WTC11 (cell line): ENCODE data around the gene RESP18. TPM values are rescaled to one million over a fixed set of nuclear protein-coding genes. Genes with fewer than 3 reads are reported as not detected.

Source experiments
- ATAC-seq: fragments of 200-7000 bp; cut with Tn5 transposase; 2 replicates; pipeline ENCODE4 v1.10.0; 2021; ENCODE audit warnings: mild to moderate bottlenecking, moderate library complexity
- Bru-seq: library from RNA; stranded (reverse); fragments of 400-500 nt; gene quantifications from one replicate; lab custom pipeline; 2021; lab: Mats Ljungman, UMichigan
- CTCF ChIA-PET: fragments of 300-600 bp; sonication (Branson Sonifier 250); formaldehyde crosslinking; loops from one replicate; lab custom pipeline; 2021; ENCODE audit warnings: antibody characterized with exemption; lab: Charles Lee
- POLR2A ChIA-PET: fragments of 350-600 bp; sonication (Branson Sonifier 250); formaldehyde crosslinking; loops from one replicate; lab custom pipeline; 2021; ENCODE audit warnings: antibody characterized with exemption; lab: Charles Lee
- DNase-seq: peaks from one replicate; pipeline ENCODE4 v3.0.0; 2021; ENCODE audit warnings: low spot score
- H3K27ac Mint-ChIP-seq: 2 replicates; pipeline ENCODE4 v1.8.0; 2021; ENCODE audit warnings: mixed read lengths
- H3K27me3 Mint-ChIP-seq: 2 replicates; pipeline ENCODE4 v1.8.0; 2021; ENCODE audit warnings: low read depth, mild to moderate bottlenecking, moderate library complexity, mixed read lengths
- H3K36me3 Mint-ChIP-seq: 2 replicates; pipeline ENCODE4 v1.8.0; 2021; ENCODE audit warnings: mixed read lengths
- H3K4me1 Mint-ChIP-seq: 2 replicates; pipeline ENCODE4 v1.8.0; 2022; ENCODE audit warnings: mixed read lengths
- H3K4me3 Mint-ChIP-seq: 2 replicates; pipeline ENCODE4 v1.8.0; 2021; ENCODE audit warnings: mild to moderate bottlenecking, moderate library complexity, mixed read lengths
- H3K9me3 Mint-ChIP-seq: 2 replicates; pipeline ENCODE4 v1.8.0; 2021; ENCODE audit warnings: mixed read lengths
- GTF2I ChIP-seq: fragments of 250-450 bp; sonication (Bioruptor Pico); conservative IDR thresholded peaks from 2 replicates; pipeline ENCODE4 v1.4.0; 2021; ENCODE audit warnings: mild to moderate bottlenecking
- HMGA2 ChIP-seq: fragments of 250-450 bp; sonication (Bioruptor Pico); IDR thresholded peaks from 2 replicates; pipeline ENCODE4 v1.4.0; 2021; ENCODE audit warnings: mild to moderate bottlenecking, moderate library complexity
- IRF2 ChIP-seq: sonication (generic); formaldehyde crosslinking; IDR thresholded peaks from 2 replicates; pipeline ENCODE4 v1.8.0; 2022; ENCODE audit warnings: low read depth, missing genetic modification reagents, borderline replicate concordance
- JUN ChIP-seq: sonication (generic); formaldehyde crosslinking; IDR thresholded peaks from 2 replicates; pipeline ENCODE4 v1.8.0; 2023; ENCODE audit warnings: mild to moderate bottlenecking, missing genetic modification reagents
- MYBL2 ChIP-seq: sonication (generic); formaldehyde crosslinking; IDR thresholded peaks from 2 replicates; pipeline ENCODE4 v1.8.1; 2023; ENCODE audit warnings: mild to moderate bottlenecking, moderate library complexity, missing genetic modification reagents
- NR1H2 ChIP-seq: sonication (generic); formaldehyde crosslinking; IDR thresholded peaks from 2 replicates; pipeline ENCODE4 v1.9.0; 2021; ENCODE audit warnings: mild to moderate bottlenecking, moderate library complexity, missing genetic modification reagents
- NR3C1 ChIP-seq: sonication (generic); formaldehyde crosslinking; conservative IDR thresholded peaks from 2 replicates; pipeline ENCODE4 v1.8.1; 2023; ENCODE audit warnings: low read depth, mild to moderate bottlenecking, missing genetic modification reagents
- SMAD4 ChIP-seq: sonication (generic); formaldehyde crosslinking; IDR thresholded peaks from 2 replicates; pipeline ENCODE4 v1.8.0; 2022; ENCODE audit warnings: mild to moderate bottlenecking, missing genetic modification reagents
- TCF7 ChIP-seq: sonication (generic); formaldehyde crosslinking; IDR thresholded peaks from 2 replicates; pipeline ENCODE4 v1.8.0; 2022; ENCODE audit warnings: mild to moderate bottlenecking, low read depth, missing genetic modification reagents, moderate library complexity
- TP53 ChIP-seq: sonication (generic); formaldehyde crosslinking; IDR thresholded peaks from 2 replicates; pipeline ENCODE4 v1.8.1; 2023; ENCODE audit warnings: mild to moderate bottlenecking, missing genetic modification reagents
- USF2 ChIP-seq: sonication (generic); formaldehyde crosslinking; IDR thresholded peaks from 2 replicates; pipeline ENCODE4 v1.8.1; 2023; ENCODE audit warnings: mild to moderate bottlenecking, missing genetic modification reagents, moderate library complexity
- ZSCAN18 ChIP-seq: fragments of 250-450 bp; sonication (Bioruptor Pico); IDR thresholded peaks from 2 replicates; pipeline ENCODE4 v2.1.2; 2022; ENCODE audit warnings: mild to moderate bottlenecking, moderate library complexity
- long read RNA-seq, 3 experiments: library from RNA in 1 of 3; library from capped mRNA in 1 of 3; library from polyadenylated mRNA in 1 of 3; unstranded in 2 of 3; stranded (forward) in 1 of 3; transcript quantifications; one replicate each; pipeline ENCODE4 v2.0.0, GENCODE V29; 2021
- total RNA-seq: library from RNA; stranded (reverse); gene quantifications from 3 replicates; pipeline ENCODE4 v1.2.3, GENCODE V29; 2021
- TF ChIP-seq, protein P1 (sequence below): sonication (generic); formaldehyde crosslinking; IDR thresholded peaks from 2 replicates; pipeline ENCODE4 v1.8.0; 2023; ENCODE audit warnings: missing genetic modification reagents
- TF ChIP-seq, protein P2 (sequence below): sonication (generic); formaldehyde crosslinking; IDR thresholded peaks from 2 replicates; pipeline ENCODE4 v1.8.1; 2022; ENCODE audit warnings: missing genetic modification reagents, borderline replicate concordance
- TF ChIP-seq, protein P3 (sequence below): sonication (generic); formaldehyde crosslinking; IDR thresholded peaks from 2 replicates; pipeline ENCODE4 v1.8.1; 2022; ENCODE audit warnings: low read depth, missing genetic modification reagents, borderline replicate concordance
- TF ChIP-seq, protein P4 (sequence below): sonication (generic); formaldehyde crosslinking; IDR thresholded peaks from 2 replicates; pipeline ENCODE4 v1.8.0; 2022; ENCODE audit warnings: mild to moderate bottlenecking, missing genetic modification reagents

RESP18 gene
- total RNA-seq, result not detected in 3 replicates
- Bru-seq, nascent RNA, result not detected
- long read RNA-seq, experiment 1, result 0 reads
- long read RNA-seq, experiment 2, result 0 reads
- long read RNA-seq, experiment 3, result 0 reads

DNA sequence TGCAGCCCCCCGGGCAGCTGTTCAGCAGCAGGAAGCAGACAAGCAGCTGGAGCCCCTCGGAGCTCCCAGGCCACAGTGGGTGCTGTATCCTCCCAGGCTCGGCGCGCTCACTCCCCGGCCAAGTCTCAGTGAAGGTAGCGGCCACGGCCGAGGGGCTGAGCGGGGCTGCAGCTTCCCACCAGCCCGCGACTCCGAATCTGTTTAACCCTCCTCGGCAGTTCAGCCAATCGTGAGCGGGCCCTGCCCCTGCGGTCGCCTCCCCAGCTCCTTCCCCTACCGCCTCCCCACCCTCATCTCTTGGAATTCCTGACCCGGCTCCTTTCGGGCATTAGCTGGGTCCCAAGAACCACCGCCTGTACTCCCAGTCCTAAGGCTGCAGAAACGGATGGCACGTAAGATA is at the start of gene RESP18:
Gene RESP18 (minus strand): TSS at position 203 of the 400 bp plus-strand sequence.
- TF ChIP-seq USF2 (CRISPR knock-in tag) (no peak), HMGA2 (CRISPR knock-in tag) (no peak), NR3C1 (CRISPR knock-in tag) (no peak), TP53 (CRISPR knock-in tag) (no peak), NR1H2 (CRISPR knock-in tag) (no peak)
- no peaks in the 10 kb centered on the region for H3K36me3 Mint-ChIP-seq
- peak; percentile 41 for DNase-seq
- no peak within 1 kb of the TSS for H3K27ac Mint-ChIP-seq
- peak; percentile 69 for ATAC-seq
- H3K4me3 Mint-ChIP-seq, result peak within 1 kb of the TSS; percentile 54
- peaks cover 90% of the 10 kb centered on the region for H3K27me3 Mint-ChIP-seq
- H3K4me1 Mint-ChIP-seq, result peaks cover 11% of the 10 kb centered on the region
- H3K9me3 Mint-ChIP-seq, result peaks cover 6% of the 10 kb centered on the region; the same call in 1 of the 2 replicates
- ChIA-PET CTCF (interaction anchor here (1.0 to 2.8 kb wide), 4 partner anchors 19 to 274 kb away, joined by 3 to 12 read pairs (median 4); no protein-coding TSS in a partner anchor), POLR2A (interaction anchor here (0.5 to 0.8 kb wide), 2 partner anchors 13 to 23 kb away, joined by 3 to 4 read pairs; no protein-coding TSS in a partner anchor)

GRCh38 chr2:219381448-219381847 is 48.9 kb upstream of the RESP18 start:
- no peaks in the 10 kb centered on the region for H3K9me3 Mint-ChIP-seq
- TF ChIP-seq GTF2I (CRISPR knock-in tag) (no peak), SMAD4 (CRISPR knock-in tag) (no peak)
- CTCF ChIA-PET, result no interaction called here
- ATAC-seq (no peak), DNase-seq (no peak)
- H3K4me3 Mint-ChIP-seq, result no peak overlapping the region
- no peaks in the 10 kb centered on the region for H3K4me1 Mint-ChIP-seq
- no peaks in the 10 kb centered on the region for H3K27me3 Mint-ChIP-seq
- POLR2A ChIA-PET, result no interaction called here
- H3K36me3 Mint-ChIP-seq, result peaks cover 39% of the 10 kb centered on the region
- no peak overlapping the region for H3K27ac Mint-ChIP-seq

GRCh38 chr2:219380926-219381325 is 48.4 kb upstream of the RESP18 start:
- DNase-seq, result no peak
- no peaks in the 10 kb centered on the region for H3K9me3 Mint-ChIP-seq
- peaks cover 36% of the 10 kb centered on the region for H3K36me3 Mint-ChIP-seq
- ATAC-seq, result no peak
- no peaks in the 10 kb centered on the region for H3K27me3 Mint-ChIP-seq
- ChIA-PET CTCF (interaction anchor here (0.6 kb wide), 1 partner anchor 19 kb away, joined by 3 read pairs; no protein-coding TSS in a partner anchor), POLR2A (no interaction called here)
- no peak for TF ChIP-seq ZSCAN18 (CRISPR knock-in tag)
- TF ChIP-seq, protein P1, sequence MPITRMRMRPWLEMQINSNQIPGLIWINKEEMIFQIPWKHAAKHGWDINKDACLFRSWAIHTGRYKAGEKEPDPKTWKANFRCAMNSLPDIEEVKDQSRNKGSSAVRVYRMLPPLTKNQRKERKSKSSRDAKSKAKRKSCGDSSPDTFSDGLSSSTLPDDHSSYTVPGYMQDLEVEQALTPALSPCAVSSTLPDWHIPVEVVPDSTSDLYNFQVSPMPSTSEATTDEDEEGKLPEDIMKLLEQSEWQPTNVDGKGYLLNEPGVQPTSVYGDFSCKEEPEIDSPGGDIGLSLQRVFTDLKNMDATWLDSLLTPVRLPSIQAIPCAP, result no peak
- TF ChIP-seq, protein P2, sequence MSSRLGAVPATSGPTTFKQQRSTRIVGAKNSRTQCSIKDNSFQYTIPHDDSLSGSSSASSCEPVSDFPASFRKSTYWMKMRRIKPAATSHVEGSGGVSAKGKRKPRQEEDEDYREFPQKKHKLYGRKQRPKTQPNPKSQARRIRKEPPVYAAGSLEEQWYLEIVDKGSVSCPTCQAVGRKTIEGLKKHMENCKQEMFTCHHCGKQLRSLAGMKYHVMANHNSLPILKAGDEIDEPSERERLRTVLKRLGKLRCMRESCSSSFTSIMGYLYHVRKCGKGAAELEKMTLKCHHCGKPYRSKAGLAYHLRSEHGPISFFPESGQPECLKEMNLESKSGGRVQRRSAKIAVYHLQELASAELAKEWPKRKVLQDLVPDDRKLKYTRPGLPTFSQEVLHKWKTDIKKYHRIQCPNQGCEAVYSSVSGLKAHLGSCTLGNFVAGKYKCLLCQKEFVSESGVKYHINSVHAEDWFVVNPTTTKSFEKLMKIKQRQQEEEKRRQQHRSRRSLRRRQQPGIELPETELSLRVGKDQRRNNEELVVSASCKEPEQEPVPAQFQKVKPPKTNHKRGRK (CRISPR knock-in tag), result no peak
- TF ChIP-seq MYBL2 (CRISPR knock-in tag), result no peak
- TF ChIP-seq NR1H2 (CRISPR knock-in tag), result no peak
- no peak for TF ChIP-seq TCF7
- no peak for TF ChIP-seq IRF2 (CRISPR knock-in tag)
- no peak for TF ChIP-seq JUN
- TF ChIP-seq, protein P3, sequence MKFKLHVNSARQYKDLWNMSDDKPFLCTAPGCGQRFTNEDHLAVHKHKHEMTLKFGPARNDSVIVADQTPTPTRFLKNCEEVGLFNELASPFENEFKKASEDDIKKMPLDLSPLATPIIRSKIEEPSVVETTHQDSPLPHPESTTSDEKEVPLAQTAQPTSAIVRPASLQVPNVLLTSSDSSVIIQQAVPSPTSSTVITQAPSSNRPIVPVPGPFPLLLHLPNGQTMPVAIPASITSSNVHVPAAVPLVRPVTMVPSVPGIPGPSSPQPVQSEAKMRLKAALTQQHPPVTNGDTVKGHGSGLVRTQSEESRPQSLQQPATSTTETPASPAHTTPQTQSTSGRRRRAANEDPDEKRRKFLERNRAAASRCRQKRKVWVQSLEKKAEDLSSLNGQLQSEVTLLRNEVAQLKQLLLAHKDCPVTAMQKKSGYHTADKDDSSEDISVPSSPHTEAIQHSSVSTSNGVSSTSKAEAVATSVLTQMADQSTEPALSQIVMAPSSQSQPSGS (CRISPR knock-in tag), result no peak
- TF ChIP-seq, protein P4, sequence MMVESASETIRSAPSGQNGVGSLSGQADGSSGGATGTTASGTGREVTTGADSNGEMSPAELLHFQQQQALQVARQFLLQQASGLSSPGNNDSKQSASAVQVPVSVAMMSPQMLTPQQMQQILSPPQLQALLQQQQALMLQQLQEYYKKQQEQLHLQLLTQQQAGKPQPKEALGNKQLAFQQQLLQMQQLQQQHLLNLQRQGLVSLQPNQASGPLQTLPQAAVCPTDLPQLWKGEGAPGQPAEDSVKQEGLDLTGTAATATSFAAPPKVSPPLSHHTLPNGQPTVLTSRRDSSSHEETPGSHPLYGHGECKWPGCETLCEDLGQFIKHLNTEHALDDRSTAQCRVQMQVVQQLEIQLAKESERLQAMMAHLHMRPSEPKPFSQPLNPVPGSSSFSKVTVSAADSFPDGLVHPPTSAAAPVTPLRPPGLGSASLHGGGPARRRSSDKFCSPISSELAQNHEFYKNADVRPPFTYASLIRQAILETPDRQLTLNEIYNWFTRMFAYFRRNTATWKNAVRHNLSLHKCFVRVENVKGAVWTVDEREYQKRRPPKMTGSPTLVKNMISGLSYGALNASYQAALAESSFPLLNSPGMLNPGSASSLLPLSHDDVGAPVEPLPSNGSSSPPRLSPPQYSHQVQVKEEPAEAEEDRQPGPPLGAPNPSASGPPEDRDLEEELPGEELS, result no peak
- H3K27ac Mint-ChIP-seq, result no peak overlapping the region
- H3K4me1 Mint-ChIP-seq, result no peaks in the 10 kb centered on the region
- no peak overlapping the region for H3K4me3 Mint-ChIP-seq
